Stimulated activated CD8-positive, alpha-beta memory T cell treated with anti-CD3 and anti-CD28 coated beads, Interleukin-7, amount 100 ng/mL, for 1 hour (primary cell): ENCODE data around the gene FKBP11.

Experiments used
- DNase-seq, 2 donors: peaks; one replicate each; pipeline ENCODE4 v3.0.0-alpha.2; 2020; ENCODE audit warnings: low read depth in 2 of 2

FKBP11 gene

GRCh38 chr12:48925304-48926011, at the start of gene FKBP11:
FKBP11 (minus strand) TSS chr12:48925492; CDS start chr12:48925428, 64 bp downstream.
- peak; percentile 52 to 62 for DNase-seq

DNA sequence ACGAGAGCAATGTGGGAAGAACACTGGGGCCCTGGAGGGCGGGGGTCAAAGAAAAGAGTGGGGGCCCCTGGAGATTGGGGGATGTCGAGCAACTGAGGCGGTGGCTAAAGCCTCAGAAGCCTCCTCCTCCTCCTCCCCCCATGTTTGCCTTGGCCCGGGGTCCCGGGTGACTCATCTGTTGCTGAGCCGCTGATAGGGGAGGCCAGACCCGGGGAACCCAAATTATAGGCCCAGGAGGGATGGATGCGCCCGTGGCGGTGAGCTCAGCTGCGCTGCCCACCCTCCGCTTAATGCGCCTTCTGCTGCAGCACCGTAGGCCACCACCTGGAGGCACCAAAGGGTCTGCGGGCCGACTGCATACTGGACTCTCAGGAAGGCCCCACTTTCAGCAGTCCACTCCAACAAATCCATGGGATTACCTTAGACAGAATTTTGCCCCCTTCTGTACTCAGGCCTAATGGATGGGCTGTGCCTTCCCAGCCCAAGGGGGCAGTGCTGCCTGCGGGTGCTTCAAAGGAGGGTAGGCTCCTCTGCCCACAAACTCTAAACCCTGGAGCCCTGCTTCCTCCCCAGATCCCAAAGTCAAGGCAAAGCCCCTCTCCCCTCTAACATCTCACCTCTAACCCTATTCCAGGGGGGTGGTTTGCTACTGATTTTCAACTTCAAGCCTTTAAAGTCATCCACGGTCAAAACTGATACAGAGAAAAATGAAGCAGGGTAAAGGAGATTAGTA, 48.8 kb upstream of the FKBP11 start:
- no peak for DNase-seq

DNA sequence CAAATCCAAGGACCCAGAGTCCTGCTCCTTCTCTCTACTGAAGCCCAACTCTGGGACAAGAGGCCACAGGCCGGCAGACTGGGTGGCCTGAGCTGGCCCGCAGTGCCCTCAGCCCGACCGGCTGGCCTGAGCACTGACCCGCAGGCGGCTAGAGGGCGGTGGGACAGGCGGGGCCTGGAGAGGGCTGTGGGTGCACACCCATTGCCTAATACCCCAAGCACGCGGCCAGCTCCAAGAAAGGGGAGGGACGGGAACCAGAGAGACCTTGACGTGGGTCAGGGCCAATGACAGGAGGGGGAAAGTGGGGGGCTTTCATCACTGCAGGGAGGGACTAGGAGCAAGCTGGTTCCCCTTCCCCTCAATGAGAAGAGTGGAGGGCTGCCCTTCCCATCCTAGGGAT, 48.2 kb upstream of the FKBP11 start:
- DNase-seq, result no peak

DNA sequence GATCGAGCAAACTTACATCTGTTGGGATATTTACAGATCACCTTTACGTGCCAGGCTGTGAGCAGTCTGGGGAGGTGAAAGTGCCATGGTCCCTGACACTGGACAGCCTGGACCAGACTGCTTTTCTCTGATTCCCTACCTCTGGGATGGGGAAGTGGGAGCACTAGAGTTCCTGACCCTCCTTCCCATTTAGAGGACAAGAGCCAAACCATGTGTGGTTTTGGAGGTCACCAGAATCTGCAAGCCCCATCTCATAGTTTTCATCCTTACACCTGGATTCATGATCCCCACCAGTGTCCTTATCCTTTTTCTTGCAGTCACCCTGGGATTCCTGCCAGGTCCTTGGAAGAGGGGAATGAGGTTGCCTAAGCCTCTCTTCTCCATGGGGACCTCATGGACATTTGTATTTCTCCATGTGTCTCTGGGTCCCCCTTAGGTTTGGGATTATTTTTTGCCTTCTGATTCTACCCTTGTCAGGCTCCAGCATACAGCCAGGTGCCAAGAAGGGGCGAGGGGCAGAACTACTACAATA, 47.7 kb upstream of the FKBP11 start:
- no peak for DNase-seq

- DNase-seq, result no peak
These were observed 47.1 kb upstream of the FKBP11 start for GRCh38 chr12:48972213-48972951.

GRCh38 chr12:48970702-48971334, 45.5 kb upstream of the FKBP11 start:
- DNase-seq, result no peak

DNA sequence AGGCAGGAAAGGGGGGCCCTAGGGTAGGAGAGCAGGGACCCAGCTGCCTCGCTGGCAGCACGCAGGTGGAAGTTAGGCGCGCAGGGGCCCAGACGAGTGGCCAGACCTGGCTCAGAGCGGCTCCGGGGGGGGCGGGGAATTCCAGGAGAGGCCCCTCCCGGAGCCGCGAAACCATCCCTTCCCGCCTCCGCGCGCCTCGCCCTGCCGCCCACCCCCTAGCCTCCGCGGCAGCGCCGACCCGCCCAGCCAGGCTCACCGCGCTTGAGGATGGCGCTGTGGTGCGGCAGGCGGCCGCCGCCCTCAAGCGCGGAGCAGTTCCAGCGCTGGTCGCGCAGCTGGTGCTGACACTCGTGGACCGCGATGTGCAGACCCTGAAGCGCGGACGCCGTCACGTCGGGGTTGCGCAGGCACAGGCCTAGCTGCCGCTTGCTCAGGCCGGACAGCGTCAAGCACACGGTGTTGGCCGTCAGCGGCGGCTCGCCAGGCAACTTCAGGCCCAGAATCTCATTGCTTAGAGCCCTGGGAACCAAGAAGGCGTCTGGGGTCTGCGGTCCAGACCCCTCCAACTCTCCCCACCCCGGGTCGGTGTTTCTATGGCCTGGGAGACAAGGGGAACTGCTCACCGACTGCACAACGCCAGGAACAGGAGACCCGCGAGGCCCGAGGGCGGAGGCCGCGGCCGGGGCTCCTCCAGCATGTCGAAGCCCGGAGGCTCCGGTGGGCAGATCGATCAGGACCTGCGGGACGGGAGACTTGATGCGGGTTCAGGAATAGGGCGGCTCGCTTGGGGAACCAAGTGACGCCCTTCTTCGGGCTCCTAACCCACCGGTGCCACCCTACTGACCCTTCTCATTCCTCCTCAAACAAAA, 44.8 kb upstream of the FKBP11 start:
- DNase-seq, result no peak

GRCh38 chr12:48969160-48969771, 44.0 kb upstream of the FKBP11 start:
- DNase-seq, result no peak

DNA sequence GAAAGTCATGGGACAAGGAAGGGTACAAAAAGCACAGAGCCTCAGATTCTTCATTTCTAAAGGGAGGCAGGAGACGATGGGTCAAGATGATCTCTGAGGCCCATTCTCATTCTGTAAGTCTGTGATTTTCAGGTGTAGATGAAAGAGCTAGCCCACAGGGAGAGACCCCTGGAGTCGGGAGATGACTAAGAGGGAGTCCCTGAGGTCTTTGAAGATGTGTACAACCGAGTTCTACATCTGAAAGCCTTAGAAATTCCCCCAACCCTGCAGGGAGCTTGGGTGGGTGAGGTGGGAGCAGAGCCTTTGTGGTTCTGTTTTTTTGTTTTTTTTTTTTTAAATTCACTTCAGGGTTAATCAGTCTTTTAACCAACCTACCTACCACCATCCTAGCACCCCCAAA, 43.2 kb upstream of the FKBP11 start:
- no peak for DNase-seq

DNA sequence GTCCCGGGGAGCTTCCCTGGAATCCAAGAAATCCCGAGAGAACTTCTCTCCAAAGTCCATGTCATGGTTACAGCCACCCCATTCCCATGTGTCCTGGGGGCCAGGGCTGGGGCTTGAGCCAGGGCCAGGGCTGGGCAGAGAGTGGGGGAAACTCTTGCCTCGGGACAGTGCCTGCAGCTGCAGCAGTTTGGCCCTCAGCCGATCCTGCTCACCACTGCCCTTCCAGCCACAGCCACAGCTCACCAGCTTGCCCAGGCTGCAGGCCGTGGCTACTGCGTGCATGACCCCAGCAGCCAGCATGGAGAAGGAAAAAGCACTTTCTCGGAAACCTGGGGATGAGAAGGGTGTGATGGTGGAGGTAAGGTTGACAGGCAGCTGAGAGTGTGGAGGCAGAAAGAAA, 42.7 kb upstream of the FKBP11 start:
- DNase-seq, result no peak

- no peak for DNase-seq
These were observed 41.0 kb upstream of the FKBP11 start for GRCh38 chr12:48966177-48966895.

- DNase-seq, result no peak
These were observed 40.1 kb upstream of the FKBP11 start for GRCh38 chr12:48965298-48965838.

- no peak for DNase-seq
These were observed 36.5 kb upstream of the FKBP11 start for GRCh38 chr12:48961801-48962200.

GRCh38 chr12:48961331-48961730, 36.0 kb upstream of the FKBP11 start:
- DNase-seq, result no peak

DNA sequence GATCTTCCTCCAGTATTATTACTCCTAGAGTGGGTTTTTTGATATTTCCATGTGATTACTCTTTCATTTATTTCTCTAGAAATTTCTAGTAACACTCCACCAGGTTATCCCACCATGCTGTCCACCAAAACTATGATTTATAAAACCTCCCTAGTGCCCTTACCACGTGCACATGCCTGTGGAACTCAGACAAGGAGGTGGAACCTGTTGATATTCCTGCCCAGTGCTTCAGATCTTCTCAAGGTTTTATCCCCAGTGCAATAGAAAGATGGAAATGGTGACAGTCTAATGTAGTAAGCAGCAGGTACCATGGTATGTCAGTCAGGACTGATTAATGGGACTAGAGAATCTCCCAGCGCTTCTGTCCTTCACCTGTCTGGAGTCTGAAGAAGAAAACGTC, 35.5 kb upstream of the FKBP11 start:
- DNase-seq, result no peak

- no peak for DNase-seq
These were observed 32.7 kb upstream of the FKBP11 start for GRCh38 chr12:48958049-48958388.

DNA sequence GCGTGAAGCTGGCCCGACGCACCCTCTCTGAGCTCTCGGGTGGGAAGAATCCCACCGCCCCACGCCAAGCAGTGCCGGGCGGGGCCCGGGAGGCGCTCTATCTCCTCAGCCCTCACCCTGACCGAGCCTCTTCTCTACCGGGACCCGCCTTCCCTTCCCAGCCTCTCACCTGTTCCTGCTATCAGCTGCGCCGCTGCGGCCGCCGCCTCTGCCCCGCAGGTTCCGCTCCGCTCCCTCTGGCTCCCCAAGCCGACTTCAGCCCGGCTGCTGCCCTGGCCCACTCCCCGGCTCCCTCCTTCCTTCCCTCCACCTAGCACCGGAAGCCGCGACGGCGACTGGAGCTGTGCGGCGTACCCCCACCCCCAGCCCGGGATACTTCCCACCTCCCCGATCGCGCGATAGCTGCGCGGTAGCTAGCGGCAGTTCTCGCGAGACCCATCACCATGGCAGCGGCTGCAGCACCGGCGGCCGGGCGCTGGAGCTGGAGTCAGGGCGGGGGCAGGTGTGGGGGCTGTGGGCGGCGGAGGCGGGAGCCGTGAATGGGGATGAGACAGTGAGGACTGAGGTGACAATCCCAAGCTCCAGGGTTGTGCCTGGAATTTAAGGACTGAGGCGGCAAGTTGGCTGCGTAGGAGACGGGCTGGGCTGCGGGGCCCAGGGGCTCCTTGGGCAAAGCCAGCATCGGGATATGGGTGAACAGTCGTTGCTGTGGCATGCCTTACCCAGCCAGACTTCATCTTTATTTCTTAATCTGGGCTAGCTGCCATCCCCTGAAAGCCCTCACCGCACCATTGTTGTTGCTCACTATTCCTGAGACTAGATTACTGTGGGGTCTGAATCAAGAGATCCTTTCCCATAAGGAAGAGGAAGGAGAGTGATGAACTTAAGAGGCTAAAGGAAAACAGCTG, 32.1 kb upstream of the FKBP11 start, which contains the start of gene ARF3:
ARF3 (minus strand) TSS at position 347 of the 908 bp plus-strand sequence. CDS start 16,392 bp downstream, outside the sequence.
- peak; percentile 77 to 86 for DNase-seq
